GM12878 (cell line): ENCODE measurements around the gene EML3. TPM values are rescaled to one million over a fixed set of nuclear protein-coding genes. Genes with fewer than 3 reads are reported as not detected.

Source experiments
- BMI1 ChIP-seq: fragments of 450-650 bp; IDR thresholded peaks from 2 replicates; pipeline ENCODE4 v1.6.1; 2016; ENCODE audit warnings: mild to moderate bottlenecking, moderate library complexity, borderline replicate concordance
- CBFB ChIP-seq: IDR thresholded peaks from 2 replicates; pipeline ENCODE4 v1.6.1; 2016; ENCODE audit warnings: antibody characterized with exemption, low read depth
- CHD1 ChIP-seq: IDR thresholded peaks from 2 replicates; pipeline ENCODE4 v1.6.1; 2012; ENCODE audit warnings: low read depth, low read length, improper control_type of control experiment
- CHD2 ChIP-seq: IDR thresholded peaks from 2 replicates; pipeline ENCODE4 v1.6.1; 2011; ENCODE audit warnings: low read depth, low read length, improper control_type of control experiment, borderline replicate concordance
- CHD4 ChIP-seq: fragments of 200-600 bp; sonication (generic); IDR thresholded peaks from 2 replicates; pipeline ENCODE4 v1.6.1; 2016; ENCODE audit warnings: mild to moderate bottlenecking
- EP300 ChIP-seq, 2 experiments: fragments of 150-350 bp in 1 of 2; IDR thresholded peaks; 2 replicates each; pipeline ENCODE4 v1.6.1; 2011 to 2012; ENCODE audit warnings: low read depth in 2 of 2, low read length in 2 of 2, borderline replicate concordance in 1 of 2, improper control_type of control experiment in 1 of 2, inconsistent platforms in 1 of 2; ENCODE audit not compliant: control insufficient read depth in 1 of 2
- EZH2 ChIP-seq: IDR thresholded peaks from 2 replicates; pipeline ENCODE4 v1.6.1; 2012; ENCODE audit warnings: low read depth, mild to moderate bottlenecking, control low read depth, inconsistent platforms, low read length, borderline replicate concordance; ENCODE audit not compliant: control insufficient read depth
- HDAC6 ChIP-seq: fragments of 200-600 bp; sonication (generic); IDR thresholded peaks from one replicate; pipeline ENCODE4 v1.8.0; 2017; ENCODE audit warnings: antibody characterized with exemption; ENCODE audit not compliant: unreplicated experiment
- HDGF ChIP-seq: fragments of 450-650 bp; IDR thresholded peaks from 2 replicates; pipeline ENCODE4 v1.6.1; 2016; ENCODE audit warnings: antibody characterized with exemption
- IRF4 ChIP-seq: IDR thresholded peaks from 2 replicates; pipeline ENCODE4 v1.6.1; 2011; ENCODE audit warnings: low read depth, low read length
- JUNB ChIP-seq: IDR thresholded peaks from 2 replicates; pipeline ENCODE4 v1.6.1; 2016; ENCODE audit warnings: antibody characterized with exemption, mild to moderate bottlenecking
- KAT2A ChIP-seq: conservative IDR thresholded peaks from 2 replicates; pipeline ENCODE4 v1.6.1; 2011; ENCODE audit warnings: low read depth, low read length; ENCODE audit not compliant: control insufficient read depth
- MTA2 ChIP-seq: fragments of 450-650 bp; IDR thresholded peaks from 2 replicates; pipeline ENCODE4 v1.6.1; 2016; ENCODE audit warnings: low read depth, mild to moderate bottlenecking, moderate library complexity
- PAX8 ChIP-seq: fragments of 450-650 bp; IDR thresholded peaks from 2 replicates; pipeline ENCODE4 v1.6.1; 2017; ENCODE audit warnings: mild to moderate bottlenecking, moderate library complexity
- POLR2AphosphoS2 ChIP-seq: IDR thresholded peaks from 2 replicates; pipeline ENCODE4 v1.6.1; 2011; ENCODE audit warnings: low read depth, mild to moderate bottlenecking, low read length, improper control_type of control experiment, moderate library complexity
- SMAD5 ChIP-seq: IDR thresholded peaks from 2 replicates; pipeline ENCODE4 v1.6.1; 2016; ENCODE audit warnings: antibody characterized with exemption, low read depth
- SMARCA5 ChIP-seq: fragments of 450-650 bp; IDR thresholded peaks from 2 replicates; pipeline ENCODE4 v1.6.1; 2017; ENCODE audit warnings: mild to moderate bottlenecking
- SMC3 ChIP-seq: IDR thresholded peaks from 2 replicates; pipeline ENCODE4 v1.6.1; 2011; ENCODE audit warnings: low read length, improper control_type of control experiment, borderline replicate concordance
- SP1 ChIP-seq: IDR thresholded peaks from one replicate; pipeline ENCODE4 v1.6.1; 2011; ENCODE audit warnings: low read depth, low read length
- SREBF2 ChIP-seq: IDR thresholded peaks from 2 replicates; pipeline ENCODE4 v1.6.1; 2012; ENCODE audit warnings: mild to moderate bottlenecking, low read length
- TARDBP ChIP-seq: IDR thresholded peaks from 2 replicates; pipeline ENCODE4 v1.6.1; 2016; ENCODE audit warnings: borderline replicate concordance
- TCF12 ChIP-seq: IDR thresholded peaks from 2 replicates; pipeline ENCODE4 v1.6.1; 2011; ENCODE audit warnings: low read depth, mild to moderate bottlenecking, low read length
- TCF7 ChIP-seq: IDR thresholded peaks from 2 replicates; pipeline ENCODE4 v1.6.1; 2014; ENCODE audit warnings: antibody characterized with exemption, borderline replicate concordance
- YY1 ChIP-seq: IDR thresholded peaks from 2 replicates; pipeline ENCODE4 v1.6.1; 2011; ENCODE audit warnings: low read depth, mild to moderate bottlenecking, low read length
- ZNF24 ChIP-seq: fragments of 450-650 bp; IDR thresholded peaks from 2 replicates; pipeline ENCODE4 v1.6.1; 2017; ENCODE audit warnings: antibody characterized with exemption, mild to moderate bottlenecking
- ZZZ3 ChIP-seq: IDR thresholded peaks from 2 replicates; pipeline ENCODE4 v1.6.1; 2011; ENCODE audit warnings: low read depth; ENCODE audit not compliant: control insufficient read depth, insufficient read length
- polyA plus RNA-seq, 11 experiments: library from polyadenylated mRNA; depleted of rRNA in 4 of 11; unstranded in 6 of 11; stranded (reverse) in 5 of 11; fragments of >200 nt; fragmentation: Nextera tagmentation in 4 of 11; fragmentation: Illumina TruSeq in 1 of 11; extraction: Ambion mirVana in 4 of 11; extraction: Trizol in 1 of 11; gene quantifications; 1 replicate in 1 of 11; 2 replicates in 10 of 11; pipeline versions ENCODE4 v1.2.1 to v1.2.3, GENCODE V29; 2011 to 2016; ENCODE audit warnings: inconsistent platforms in 2 of 11, missing spikeins in 2 of 11, low read depth in 1 of 11
- total RNA-seq, 4 experiments: library from RNA; depleted of rRNA in 3 of 4; stranded (reverse); fragments of >200 nt in 3 of 4; fragmentation: Illumina TruSeq in 1 of 4; extraction: Trizol in 1 of 4; gene quantifications; 2 replicates each; pipeline versions ENCODE4 v1.2.1 to v1.2.3, GENCODE V29; 2013 to 2021
- TF ChIP-seq, protein P1 (sequence below): IDR thresholded peaks from 2 replicates; pipeline ENCODE4 v1.6.1; 2011; ENCODE audit warnings: borderline replicate concordance, low read depth, mild to moderate bottlenecking, moderate library complexity, low read length; ENCODE audit not compliant: insufficient read depth, poor library complexity, severe bottlenecking
- TF ChIP-seq, protein P2 (sequence below): IDR thresholded peaks from 2 replicates; pipeline ENCODE4 v1.6.1; 2012; ENCODE audit warnings: mild to moderate bottlenecking, low read depth, low read length
- TF ChIP-seq, protein P3 (sequence below): fragments of 450-650 bp; IDR thresholded peaks from 2 replicates; pipeline ENCODE4 v1.6.1; 2014; ENCODE audit warnings: mild to moderate bottlenecking

EML3 gene
- total and polyA plus RNA-seq, 10 of the 15 experiments (the other 5 are each of a cell fraction or from before 2014, with no cell fraction given), result 0.58 to 82.5 (median 24.8) TPM

DNA sequence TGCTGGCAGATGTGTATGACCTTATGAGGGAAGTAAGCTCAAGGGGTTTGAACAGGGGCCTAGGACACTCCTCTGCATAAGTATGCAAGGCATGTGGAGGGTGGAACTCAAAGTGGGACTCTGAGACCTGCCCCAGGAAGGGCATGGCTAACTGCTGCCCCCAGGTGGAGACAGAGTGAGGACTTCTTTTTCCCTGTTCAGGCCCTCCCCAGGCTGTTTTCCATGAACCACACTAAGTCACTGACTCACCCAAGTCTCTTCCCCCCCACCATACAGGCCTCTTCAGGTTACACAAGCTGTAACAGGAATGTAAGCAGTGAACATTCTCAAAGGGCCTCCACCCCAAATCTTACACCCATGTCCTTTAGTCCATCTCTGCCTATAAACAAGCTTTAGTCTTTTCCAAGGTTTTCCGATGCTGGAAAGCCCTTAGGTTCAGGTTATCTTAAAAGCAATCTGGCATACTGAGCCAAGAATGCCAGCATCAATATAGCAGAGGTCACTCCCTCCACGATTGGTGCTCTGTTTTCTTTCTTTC, 51.9 kb downstream of the EML3 start (continued):
- TF ChIP-seq EP300 (IDR thresholded peaks at IDR 0.05; ENCODE audit: borderline replicate concordance in 1 of 2, control insufficient read depth in 1 of 2, low read depth in 2 of 2, low read length in 2 of 2), result no peak
- TF ChIP-seq CHD4, result no peak
- no peak for TF ChIP-seq CHD2
- no peak for TF ChIP-seq ZZZ3
- TF ChIP-seq POLR2AphosphoS2, result no peak
- TF ChIP-seq MTA2, result no peak
- TF ChIP-seq SMAD5, result no peak
- no peak for TF ChIP-seq TCF12
- 0 out of 2 replicates have a peak, but pooled peaks have one; percentile 47 for TF ChIP-seq SMARCA5
- TF ChIP-seq, protein P1, sequence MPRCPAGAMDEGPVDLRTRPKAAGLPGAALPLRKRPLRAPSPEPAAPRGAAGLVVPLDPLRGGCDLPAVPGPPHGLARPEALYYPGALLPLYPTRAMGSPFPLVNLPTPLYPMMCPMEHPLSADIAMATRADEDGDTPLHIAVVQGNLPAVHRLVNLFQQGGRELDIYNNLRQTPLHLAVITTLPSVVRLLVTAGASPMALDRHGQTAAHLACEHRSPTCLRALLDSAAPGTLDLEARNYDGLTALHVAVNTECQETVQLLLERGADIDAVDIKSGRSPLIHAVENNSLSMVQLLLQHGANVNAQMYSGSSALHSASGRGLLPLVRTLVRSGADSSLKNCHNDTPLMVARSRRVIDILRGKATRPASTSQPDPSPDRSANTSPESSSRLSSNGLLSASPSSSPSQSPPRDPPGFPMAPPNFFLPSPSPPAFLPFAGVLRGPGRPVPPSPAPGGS, result no peak
- TF ChIP-seq YY1, result peak; percentile 51; the same call in 1 of the 2 replicates
- TF ChIP-seq IRF4, result 0 out of 2 replicates have a peak, but pooled peaks have one; percentile 9
- TF ChIP-seq HDGF, result no peak
- TF ChIP-seq SMC3, result peak; percentile 88; the same call in 1 of the 2 replicates
- TF ChIP-seq TCF7, result no peak
- no peak for TF ChIP-seq KAT2A
- TF ChIP-seq EZH2, result no peak
- no peak for TF ChIP-seq SREBF2
- no peak for TF ChIP-seq CHD1
- TF ChIP-seq HDAC6, result no peak
- no peak for TF ChIP-seq TARDBP
- no peak for TF ChIP-seq SP1
- TF ChIP-seq, protein P2, sequence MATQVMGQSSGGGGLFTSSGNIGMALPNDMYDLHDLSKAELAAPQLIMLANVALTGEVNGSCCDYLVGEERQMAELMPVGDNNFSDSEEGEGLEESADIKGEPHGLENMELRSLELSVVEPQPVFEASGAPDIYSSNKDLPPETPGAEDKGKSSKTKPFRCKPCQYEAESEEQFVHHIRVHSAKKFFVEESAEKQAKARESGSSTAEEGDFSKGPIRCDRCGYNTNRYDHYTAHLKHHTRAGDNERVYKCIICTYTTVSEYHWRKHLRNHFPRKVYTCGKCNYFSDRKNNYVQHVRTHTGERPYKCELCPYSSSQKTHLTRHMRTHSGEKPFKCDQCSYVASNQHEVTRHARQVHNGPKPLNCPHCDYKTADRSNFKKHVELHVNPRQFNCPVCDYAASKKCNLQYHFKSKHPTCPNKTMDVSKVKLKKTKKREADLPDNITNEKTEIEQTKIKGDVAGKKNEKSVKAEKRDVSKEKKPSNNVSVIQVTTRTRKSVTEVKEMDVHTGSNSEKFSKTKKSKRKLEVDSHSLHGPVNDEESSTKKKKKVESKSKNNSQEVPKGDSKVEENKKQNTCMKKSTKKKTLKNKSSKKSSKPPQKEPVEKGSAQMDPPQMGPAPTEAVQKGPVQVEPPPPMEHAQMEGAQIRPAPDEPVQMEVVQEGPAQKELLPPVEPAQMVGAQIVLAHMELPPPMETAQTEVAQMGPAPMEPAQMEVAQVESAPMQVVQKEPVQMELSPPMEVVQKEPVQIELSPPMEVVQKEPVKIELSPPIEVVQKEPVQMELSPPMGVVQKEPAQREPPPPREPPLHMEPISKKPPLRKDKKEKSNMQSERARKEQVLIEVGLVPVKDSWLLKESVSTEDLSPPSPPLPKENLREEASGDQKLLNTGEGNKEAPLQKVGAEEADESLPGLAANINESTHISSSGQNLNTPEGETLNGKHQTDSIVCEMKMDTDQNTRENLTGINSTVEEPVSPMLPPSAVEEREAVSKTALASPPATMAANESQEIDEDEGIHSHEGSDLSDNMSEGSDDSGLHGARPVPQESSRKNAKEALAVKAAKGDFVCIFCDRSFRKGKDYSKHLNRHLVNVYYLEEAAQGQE, result no peak
- TF ChIP-seq BMI1, result no peak
- no peak for TF ChIP-seq CBFB
- no peak for TF ChIP-seq JUNB
- TF ChIP-seq, protein P3, sequence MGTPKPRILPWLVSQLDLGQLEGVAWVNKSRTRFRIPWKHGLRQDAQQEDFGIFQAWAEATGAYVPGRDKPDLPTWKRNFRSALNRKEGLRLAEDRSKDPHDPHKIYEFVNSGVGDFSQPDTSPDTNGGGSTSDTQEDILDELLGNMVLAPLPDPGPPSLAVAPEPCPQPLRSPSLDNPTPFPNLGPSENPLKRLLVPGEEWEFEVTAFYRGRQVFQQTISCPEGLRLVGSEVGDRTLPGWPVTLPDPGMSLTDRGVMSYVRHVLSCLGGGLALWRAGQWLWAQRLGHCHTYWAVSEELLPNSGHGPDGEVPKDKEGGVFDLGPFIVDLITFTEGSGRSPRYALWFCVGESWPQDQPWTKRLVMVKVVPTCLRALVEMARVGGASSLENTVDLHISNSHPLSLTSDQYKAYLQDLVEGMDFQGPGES, result no peak
- TF ChIP-seq PAX8, result no peak
- TF ChIP-seq ZNF24, result no peak
